ENCODE results near the gene LYPD1. TPM values are rescaled to one million over a fixed set of nuclear protein-coding genes. Genes with fewer than 3 reads are reported as not detected.

Gene LYPD1
- total RNA-seq, 1 donor from 2014 or later, result 5.5 TPM

GRCh38 chr2:132623096-132623839 is 46.7 kb downstream of the LYPD1 start:
- H3K4me1 Mint-ChIP-seq, result no peaks in the 10 kb centered on the region
- peaks cover 17% of the 10 kb centered on the region for H3K27me3 Mint-ChIP-seq (ENCODE audit: low read depth)
- no peak overlapping the region for H3K4me3 Mint-ChIP-seq
- H3K36me3 Mint-ChIP-seq, result no peaks in the 10 kb centered on the region
- H3K9me3 Mint-ChIP-seq, result no peaks in the 10 kb centered on the region
- no peak for TF ChIP-seq CTCF (IDR thresholded peaks at IDR 0.05; ENCODE audit: unreplicated experiment)
- DNase-seq (ENCODE audit: low spot score in 2 of 2, unreplicated experiment in 2 of 2), result no peak
- H3K27ac Mint-ChIP-seq, result no peak overlapping the region

GRCh38 chr2:132621131-132621875 is 48.7 kb downstream of the LYPD1 start:
- TF ChIP-seq CTCF (IDR thresholded peaks at IDR 0.05; ENCODE audit: unreplicated experiment), result no peak
- no peaks in the 10 kb centered on the region for H3K36me3 Mint-ChIP-seq
- H3K27ac Mint-ChIP-seq, result no peak overlapping the region
- no peaks in the 10 kb centered on the region for H3K9me3 Mint-ChIP-seq
- peaks cover 4% of the 10 kb centered on the region for H3K4me1 Mint-ChIP-seq
- H3K4me3 Mint-ChIP-seq, result no peak overlapping the region
- H3K27me3 Mint-ChIP-seq (ENCODE audit: low read depth), result peaks cover 15% of the 10 kb centered on the region
- DNase-seq (ENCODE audit: low spot score in 2 of 2, unreplicated experiment in 2 of 2), result no peak

GRCh38 chr2:132620115-132620514 is 49.9 kb downstream of the LYPD1 start:
- Mint-ChIP-seq H3K36me3 (no peaks in the 10 kb centered on the region), H3K27me3 (ENCODE audit: low read depth) (peaks cover 18% of the 10 kb centered on the region), H3K4me1 (peaks cover 4% of the 10 kb centered on the region), H3K27ac (no peak overlapping the region), H3K4me3 (no peak overlapping the region), H3K9me3 (no peaks in the 10 kb centered on the region)
- TF ChIP-seq CTCF (IDR thresholded peaks at IDR 0.05; ENCODE audit: unreplicated experiment), result no peak
- no peak for DNase-seq (ENCODE audit: low spot score in 2 of 2, unreplicated experiment in 2 of 2)

GRCh38 chr2:132618734-132619133 is 51.3 kb downstream of the LYPD1 start:
- DNase-seq (ENCODE audit: low spot score in 2 of 2, unreplicated experiment in 2 of 2), result no peak
- H3K4me3 Mint-ChIP-seq, result no peak overlapping the region
- H3K36me3 Mint-ChIP-seq, result no peaks in the 10 kb centered on the region
- no peak for TF ChIP-seq CTCF (IDR thresholded peaks at IDR 0.05; ENCODE audit: unreplicated experiment)
- peaks cover 9% of the 10 kb centered on the region for H3K27me3 Mint-ChIP-seq (ENCODE audit: low read depth)
- H3K4me1 Mint-ChIP-seq, result peaks cover 4% of the 10 kb centered on the region
- no peaks in the 10 kb centered on the region for H3K9me3 Mint-ChIP-seq
- H3K27ac Mint-ChIP-seq, result no peak overlapping the region

- Mint-ChIP-seq H3K9me3 (no peaks in the 10 kb centered on the region), H3K27me3 (ENCODE audit: low read depth) (peaks cover 3% of the 10 kb centered on the region), H3K4me3 (no peak overlapping the region), H3K27ac (no peak overlapping the region), H3K36me3 (no peaks in the 10 kb centered on the region), H3K4me1 (peaks cover 4% of the 10 kb centered on the region)
- TF ChIP-seq CTCF (IDR thresholded peaks at IDR 0.05; ENCODE audit: unreplicated experiment), result no peak
- DNase-seq (ENCODE audit: low spot score in 2 of 2, unreplicated experiment in 2 of 2), result no peak
Measured at GRCh38 chr2:132617989-132618388, 52.0 kb downstream of the LYPD1 start.

All from mesothelial cell of epicardium (in vitro differentiated cells).